Hindlimb muscle (tissue), 1 donor: ENCODE measurements around the gene GRIP2. TPM values are rescaled to one million over a fixed set of nuclear protein-coding genes. Genes with fewer than 3 reads are reported as not detected.

Experiments
- DNase-seq: peaks from one replicate; pipeline ENCODE4 v3.0.0-alpha.2; 2013
- polyA plus RNA-seq: library from polyadenylated mRNA; unstranded; fragments of 120-200 nt; gene quantifications from one replicate; pipeline ENCODE4 v1.2.1, GENCODE V29; 2013; ENCODE audit not compliant: insufficient read length

GRIP2 gene
- polyA plus RNA-seq, 1 donor: 30.7 TPM

- DNase-seq: no peak
Measured at GRCh38 chr3:14464141-14464465, 76.0 kb downstream of the GRIP2 start.

DNA sequence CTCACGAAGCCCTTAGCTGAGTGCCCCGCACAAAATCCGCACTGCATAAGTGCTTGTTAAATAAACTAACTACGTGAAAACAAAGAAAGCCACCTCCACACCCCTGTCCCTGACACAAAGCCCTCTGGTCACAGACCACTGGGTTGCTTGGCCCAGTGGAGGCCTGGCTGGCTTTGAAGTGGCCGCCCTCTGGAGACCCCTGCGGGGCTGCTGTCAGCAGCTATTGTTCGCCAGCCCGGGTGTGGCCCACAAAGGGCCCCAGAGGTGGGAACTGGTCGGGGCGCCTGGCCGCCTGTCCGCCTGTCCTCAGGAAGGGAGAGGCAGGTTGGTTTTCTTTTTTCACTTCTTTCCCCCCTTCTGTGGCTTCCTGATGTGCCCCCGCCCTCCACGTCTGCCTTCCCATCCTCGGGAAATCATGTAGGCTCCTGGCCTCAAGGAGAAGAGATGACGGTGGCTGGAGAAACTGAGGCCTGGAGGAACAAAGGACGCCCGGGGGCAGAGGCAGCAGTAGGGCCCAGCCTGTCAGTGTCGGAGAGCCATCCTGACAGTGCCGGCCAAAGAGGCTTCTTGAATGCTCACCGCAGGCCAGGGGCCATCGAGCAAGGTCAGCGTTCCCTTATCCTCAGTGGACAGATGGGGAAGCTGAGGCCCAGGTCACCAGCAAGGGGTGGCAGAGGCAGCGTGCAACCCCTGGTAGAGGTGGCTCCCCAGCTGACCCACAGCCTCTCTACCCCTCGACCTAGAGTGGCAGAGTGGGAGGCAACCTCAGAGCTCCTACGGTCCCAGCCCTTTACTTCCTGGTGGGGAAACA is 76.6 kb downstream of the GRIP2 start:
- no peak for DNase-seq

DNA sequence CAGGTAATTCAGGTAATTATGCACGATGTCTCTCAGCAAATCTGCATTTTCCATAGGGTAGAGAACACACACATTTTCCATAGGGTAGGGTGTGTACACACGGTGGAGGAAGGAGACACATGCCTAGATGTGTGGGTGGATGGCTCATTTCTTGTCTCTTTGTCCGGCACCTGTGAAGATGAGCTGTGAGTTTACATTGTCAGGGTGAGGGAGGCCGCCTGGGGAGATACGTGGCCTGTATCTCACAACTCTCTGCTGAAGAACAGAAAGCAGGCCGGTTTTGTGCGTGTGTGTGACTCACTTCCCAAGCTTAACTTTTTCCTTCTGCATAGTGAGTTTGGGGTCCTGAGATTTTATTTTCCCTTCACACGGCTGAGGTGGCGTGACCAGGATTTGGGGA is 77.4 kb downstream of the GRIP2 start:
- DNase-seq: no peak

DNA sequence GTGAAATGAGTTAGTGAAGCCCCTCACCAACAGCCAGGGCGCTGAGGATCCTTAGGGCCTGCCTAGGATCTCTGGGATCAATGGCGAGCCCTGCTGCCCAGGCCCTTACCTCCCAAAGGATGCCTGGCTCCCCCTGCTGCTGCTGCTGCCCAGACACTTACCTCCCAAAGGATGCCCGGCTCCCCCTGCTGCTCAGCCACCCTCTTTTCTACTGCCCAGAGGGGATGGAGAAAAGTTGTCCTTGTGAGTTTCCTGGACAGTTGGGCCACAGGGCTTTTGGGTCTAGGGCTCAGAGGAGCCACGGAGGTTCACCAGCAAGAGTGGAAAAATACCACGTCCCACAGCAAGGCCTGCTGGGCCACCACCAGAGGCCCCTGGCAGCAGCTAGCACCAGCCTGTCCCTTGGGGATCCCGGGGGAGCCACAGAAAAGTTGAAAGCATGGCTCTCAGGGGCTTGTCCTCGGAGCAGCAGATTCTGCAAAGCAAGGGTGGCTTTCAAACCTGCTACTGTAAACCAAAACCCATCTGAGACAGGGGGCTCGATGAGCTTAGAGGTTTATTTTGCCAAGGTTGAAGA is 78.3 kb downstream of the GRIP2 start:
- no peak for DNase-seq

DNA sequence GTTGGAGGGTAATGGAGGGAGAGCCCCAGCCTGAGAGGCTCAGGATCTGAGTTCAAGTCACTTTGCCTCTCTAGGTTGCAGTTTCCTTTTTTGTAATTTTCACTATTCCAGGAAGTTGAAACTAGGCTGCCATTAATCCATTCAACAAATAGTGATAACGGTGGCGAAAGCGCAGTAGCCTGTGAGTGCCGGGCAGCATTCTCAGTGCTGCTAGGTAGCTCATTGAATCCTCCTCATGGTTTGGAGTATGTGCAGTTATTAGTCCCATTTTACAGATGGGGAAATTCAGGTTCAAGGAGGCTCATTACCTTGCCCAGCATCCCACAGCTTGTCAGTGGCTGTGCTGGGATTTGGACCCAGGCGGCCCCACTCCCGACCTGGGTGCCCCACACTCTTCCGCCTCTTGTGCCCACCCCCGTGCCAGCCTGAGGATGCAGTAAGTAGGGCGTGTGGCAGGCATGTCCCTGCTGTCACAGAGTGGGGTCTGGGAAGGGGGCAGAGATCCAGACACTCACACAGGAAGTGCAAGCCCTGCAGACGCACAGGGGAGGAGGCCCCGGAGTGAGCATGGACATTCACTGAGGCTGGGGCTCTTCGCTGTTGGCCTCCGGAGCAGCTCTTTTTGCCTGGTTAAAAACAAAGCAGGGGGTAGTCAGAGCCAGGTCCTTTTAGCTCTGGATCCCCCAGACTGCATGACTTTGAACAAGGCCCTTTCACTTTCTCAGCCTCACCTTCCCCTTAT is 79.0 kb downstream of the GRIP2 start:
- DNase-seq: no peak

DNA sequence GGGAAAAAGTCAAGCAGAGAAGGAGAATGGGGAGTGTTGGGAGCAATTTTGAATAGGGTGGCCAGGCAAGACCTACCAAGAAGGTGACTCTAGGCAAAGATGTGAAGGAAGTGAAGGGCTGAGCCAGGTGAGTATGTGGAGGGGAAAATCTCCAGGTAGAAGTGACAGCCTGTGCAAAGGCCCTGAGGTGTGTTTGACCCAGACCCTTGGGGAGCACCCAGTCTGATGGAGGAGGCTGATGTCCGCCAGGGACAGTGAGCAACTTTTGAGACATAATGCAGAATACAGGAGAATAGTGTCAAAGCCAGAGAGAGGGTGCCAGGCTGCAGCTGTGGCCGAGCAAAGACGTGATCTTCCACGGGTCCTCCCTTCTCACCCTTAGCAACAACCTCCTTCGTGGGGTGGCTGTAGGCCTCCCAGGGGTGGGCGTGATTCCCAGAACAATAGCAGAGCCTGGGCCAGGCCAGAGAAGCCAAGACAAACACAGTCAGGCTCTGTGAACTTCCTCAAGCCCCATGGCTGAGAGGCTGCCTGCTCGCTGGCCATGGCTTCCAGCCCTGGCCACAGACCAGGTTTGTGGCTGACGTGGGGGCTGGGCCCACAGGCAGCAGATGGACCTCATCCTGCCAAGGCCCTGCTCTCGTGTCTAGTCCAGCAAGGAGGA is 79.7 kb downstream of the GRIP2 start:
- DNase-seq: no peak

GRCh38 chr3:14459787-14460186 is 80.4 kb downstream of the GRIP2 start:
- no peak for DNase-seq

- no peak for DNase-seq
Measured at GRCh38 chr3:14459384-14459783, 80.8 kb downstream of the GRIP2 start.

- no peak for DNase-seq
Measured at GRCh38 chr3:14458434-14459275, 81.5 kb downstream of the GRIP2 start.

DNA sequence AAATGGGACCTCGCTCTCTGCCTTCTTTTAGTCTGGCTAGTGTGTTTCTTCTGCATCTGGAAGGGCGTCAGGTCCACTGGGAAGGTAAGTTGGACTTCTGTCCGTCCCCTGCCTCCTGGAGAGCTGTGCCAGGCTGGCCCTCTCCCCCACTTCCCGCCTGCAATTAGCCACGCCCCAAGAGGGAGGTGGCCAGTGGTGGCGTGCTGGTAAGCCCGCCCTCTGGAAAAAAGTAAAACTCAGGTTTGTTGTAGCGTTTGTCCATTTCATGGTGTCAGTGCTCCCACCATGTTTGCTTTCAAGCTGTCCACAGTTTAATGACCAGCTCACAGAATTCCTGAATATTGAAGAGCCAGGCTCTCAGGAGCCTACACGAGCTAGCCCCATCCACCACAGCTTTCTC is 82.1 kb downstream of the GRIP2 start:
- DNase-seq: no peak

DNA sequence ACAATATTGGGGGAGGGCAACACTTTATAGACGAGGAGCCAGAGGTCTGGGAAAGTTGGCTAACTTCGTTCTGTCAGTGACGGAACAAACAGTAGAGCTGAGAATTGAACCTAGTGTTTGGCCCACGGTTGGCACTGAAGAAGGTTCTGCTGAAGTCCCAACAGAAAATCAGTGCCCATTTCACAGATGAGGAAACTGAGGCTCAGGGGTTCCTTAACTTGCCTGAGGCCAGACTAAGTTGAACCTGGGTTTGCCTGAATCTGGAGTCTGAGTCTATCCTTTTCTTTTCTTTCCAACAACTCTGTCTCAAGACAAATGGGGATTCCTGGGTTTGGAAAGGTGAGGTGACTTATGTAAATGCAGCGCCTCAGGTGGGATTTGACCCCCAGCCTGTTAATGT is 82.7 kb downstream of the GRIP2 start:
- no peak for DNase-seq

DNA sequence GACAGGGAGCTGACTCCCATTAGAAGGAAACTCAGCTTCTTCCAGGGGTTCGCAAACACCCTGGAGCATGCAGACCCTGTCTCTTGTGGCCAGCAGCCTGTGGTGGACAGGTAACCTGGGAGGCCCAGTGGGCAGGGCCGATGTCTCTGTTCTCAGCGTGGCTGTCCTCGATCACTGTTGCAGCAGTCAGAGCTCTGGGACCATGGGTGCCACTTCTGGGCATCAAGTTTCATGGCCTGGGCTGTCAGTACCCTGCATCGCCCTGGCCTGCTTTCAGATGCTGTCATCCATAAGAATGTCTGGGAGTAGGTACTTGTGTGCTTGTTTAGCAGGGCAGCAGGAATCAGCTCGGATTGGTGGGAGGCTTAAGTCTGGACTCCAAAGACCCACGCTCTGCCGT is 83.3 kb downstream of the GRIP2 start:
- DNase-seq: no peak

- DNase-seq: no peak
Measured at GRCh38 chr3:14455571-14456317, 84.4 kb downstream of the GRIP2 start.

DNA sequence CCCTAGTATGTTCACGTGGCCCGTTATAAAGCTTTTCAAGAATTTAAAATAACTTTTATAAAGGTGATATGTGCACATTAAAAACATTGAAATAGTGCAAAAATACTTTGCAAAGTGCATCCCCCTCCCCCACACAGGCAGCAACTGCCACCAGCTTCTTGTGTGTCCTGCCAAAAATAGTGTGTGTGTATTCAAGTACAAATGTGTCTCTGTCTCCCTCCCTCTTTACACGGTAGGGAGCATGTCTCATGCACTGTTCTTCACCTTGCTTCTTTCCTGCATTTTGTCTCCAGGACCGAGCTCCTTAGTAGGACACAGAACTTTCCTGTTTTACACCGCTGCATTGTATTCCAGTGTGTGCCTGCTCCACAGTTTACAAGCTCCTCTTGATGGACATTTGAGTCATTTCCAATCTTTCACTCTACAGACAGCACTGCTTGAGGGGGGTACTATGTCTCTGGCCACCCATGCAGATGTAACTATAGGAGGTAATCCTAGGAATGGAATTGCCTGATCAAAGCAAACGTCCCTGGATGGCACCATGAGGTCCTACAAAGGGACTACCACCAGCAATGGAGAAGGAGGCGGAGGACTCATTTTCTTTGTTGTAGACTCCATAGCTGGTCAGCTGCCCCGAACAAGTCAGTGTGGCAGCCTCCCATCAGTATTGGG is 85.4 kb downstream of the GRIP2 start:
- no peak for DNase-seq

DNA sequence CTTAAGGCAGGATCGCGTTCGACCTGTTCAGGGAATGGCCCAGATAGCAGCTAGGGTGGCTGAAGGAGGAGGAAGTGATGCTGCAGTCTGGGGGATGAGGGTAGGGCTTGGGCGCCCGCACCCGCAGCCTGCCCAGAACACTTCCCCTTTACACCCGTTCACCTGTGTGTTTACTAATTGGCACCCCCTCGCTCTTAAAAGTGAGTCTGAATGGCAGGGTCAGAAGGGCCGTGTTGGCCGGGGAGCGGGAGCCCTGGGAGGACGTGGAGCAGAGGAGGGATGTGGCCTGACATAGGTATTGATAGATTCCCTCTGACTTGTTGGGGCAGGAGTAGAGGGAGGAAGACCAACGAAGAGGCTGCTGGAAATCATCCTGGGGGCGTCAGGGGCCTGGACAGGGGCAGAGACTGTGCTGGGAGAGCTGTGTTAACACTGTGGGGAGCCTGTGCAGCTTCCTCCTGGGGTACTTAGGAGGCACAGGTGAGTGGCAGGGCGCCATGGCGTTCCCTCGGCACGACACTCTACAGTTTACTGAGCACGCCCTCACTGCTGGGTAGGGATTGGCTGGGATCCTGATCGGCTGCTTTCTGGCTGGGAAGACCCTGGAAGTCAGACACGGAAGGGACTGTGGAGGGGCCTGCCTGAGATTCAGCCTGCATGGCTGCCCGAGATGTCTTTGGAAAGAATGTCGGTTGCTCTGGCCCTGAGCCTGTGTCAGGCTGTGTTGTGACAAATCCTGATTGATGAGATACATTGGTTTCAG is 86.1 kb downstream of the GRIP2 start:
- peak; percentile 33 for DNase-seq

DNA sequence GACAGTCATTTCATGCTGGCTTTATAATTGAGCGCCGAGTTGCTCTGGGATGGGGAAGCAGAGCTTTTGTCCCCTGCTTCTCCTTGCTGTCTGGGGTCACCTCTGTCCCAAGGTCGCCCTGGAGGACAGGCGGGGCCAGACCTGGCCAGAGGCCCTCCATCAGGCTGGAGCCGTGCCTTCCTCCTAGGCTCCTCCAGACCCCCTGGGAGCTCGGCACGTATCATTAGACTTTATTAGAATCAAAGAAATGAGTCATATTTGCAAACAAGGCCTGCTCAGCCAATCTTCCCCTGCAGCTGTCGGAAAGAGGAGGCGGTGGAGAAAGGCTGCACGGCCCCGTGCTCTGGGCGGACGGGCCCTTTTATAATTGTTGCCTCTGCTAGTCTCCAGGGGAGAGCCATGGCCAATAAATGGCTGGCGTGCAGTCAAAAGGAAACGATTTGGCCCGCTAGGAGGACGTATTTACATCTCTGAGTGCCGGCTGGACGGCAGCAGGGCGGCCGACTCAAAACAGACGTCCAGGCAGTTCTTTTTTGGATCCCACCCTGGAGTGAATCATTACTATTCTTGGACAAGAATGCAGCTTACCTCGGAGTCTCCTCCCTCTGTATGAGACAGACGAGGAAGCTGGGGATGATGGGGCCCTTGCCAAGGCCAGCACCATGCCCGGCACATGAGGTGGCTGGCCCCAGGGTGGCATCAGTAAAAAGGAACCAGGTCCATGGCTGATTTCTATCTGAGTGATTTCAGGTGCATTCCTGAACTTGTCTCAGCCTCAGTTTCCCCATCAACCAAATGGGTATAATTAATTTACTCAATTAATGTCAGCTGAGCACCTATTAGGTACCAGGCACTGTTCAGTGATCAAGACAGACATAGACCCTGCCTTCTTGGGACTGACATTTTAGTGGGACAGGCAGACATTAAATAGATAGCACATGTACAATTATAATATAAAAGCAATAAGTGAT is 87.1 kb downstream of the GRIP2 start:
- DNase-seq: peak; percentile 97

GRCh38 chr3:14451844-14452739 is 88.0 kb downstream of the GRIP2 start:
- DNase-seq: peak; percentile 71
